HFF-Myc (cell line): ENCODE data around the gene CCDC198.

Source experiments
- DNase-seq: peaks from one replicate; pipeline ENCODE4 v3.0.0-alpha.2; 2011; ENCODE audit warnings: low read depth; ENCODE audit errors: extremely low read depth
- H3K4me3 ChIP-seq: replicated peaks from 2 replicates; pipeline ENCODE4 v1.5.1; 2011; ENCODE audit warnings: low read depth, mild to moderate bottlenecking, control low read depth, low read length
- CTCF ChIP-seq: IDR thresholded peaks from 2 replicates; pipeline ENCODE4 v1.5.1; 2012; ENCODE audit warnings: mild to moderate bottlenecking, low read depth, low read length, control low read depth; ENCODE audit errors: missing control alignments

Gene CCDC198

DNA sequence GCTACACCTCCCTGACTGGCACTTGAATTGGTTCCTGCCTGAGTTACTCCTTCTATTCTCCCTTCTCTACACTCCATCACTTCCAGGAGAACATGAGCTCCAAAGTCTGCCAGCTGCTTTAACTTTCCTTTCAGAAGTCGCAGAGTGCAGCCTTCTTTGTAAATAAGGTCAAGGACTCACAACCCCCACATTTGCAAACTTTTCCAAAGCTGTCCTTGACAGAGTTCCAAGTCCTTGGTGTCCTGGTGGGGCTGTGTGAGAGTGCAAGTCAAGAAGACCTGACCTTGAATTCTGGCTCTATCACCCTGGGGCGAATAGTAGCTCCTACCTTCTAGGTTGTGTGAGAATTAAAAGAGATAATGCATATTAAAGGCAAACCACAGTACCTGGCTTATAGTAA, 15.6 kb downstream of the CCDC198 start:
- no peak for TF ChIP-seq CTCF
- H3K4me3 ChIP-seq = no peak overlapping the region
- DNase-seq = no peak

GRCh38 chr14:57470909-57471308, 22.7 kb downstream of the CCDC198 start:
- no peak for TF ChIP-seq CTCF
- no peak overlapping the region for H3K4me3 ChIP-seq
- no peak for DNase-seq

- DNase-seq = no peak
- no peak for TF ChIP-seq CTCF
- no peak overlapping the region for H3K4me3 ChIP-seq
Observed at GRCh38 chr14:57464008-57464730, 29.5 kb downstream of the CCDC198 start.

DNA sequence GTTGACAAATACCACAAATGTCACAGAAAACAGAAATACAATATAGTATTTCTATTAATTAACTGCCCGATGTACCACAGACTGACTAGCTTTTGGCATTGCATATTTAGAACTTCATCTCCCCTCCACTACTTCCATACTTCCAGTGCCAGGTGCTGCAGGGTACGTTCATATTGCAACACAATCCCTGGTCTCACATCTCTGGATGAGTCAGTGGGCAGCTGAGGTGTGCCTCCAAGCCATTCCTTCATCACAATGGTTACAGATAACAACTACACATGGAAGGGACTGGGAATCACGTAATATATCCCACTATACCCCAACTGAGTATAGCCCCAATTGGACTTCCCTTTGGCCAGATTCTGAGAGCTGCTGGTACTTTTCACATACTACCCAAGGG, 31.1 kb downstream of the CCDC198 start:
- DNase-seq = no peak
- H3K4me3 ChIP-seq = no peak overlapping the region
- no peak for TF ChIP-seq CTCF

- no peak overlapping the region for H3K4me3 ChIP-seq
- no peak for DNase-seq
- no peak for TF ChIP-seq CTCF
Observed at GRCh38 chr14:57461777-57462320, 31.8 kb downstream of the CCDC198 start.

DNA sequence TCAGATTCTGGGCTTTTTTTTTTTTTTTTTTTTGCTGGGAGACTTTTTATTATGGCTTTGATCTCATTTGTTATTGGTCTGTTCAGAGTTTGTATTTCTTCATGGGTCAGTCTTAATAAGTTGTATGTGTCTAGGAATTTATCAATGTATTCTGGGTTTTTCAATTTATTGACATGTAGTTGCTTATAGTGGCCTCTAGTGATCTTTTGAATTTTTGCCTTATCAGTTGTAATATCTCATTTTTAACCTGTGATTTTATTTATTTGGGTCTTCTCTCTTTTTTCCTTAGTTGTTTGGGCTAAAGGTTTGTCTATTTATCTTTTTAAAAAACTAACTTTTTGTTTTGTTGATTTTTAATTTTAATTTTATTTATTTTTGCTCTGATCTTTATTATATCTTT, 57.7 kb downstream of the CCDC198 start:
- H3K4me3 ChIP-seq = no peak overlapping the region
- TF ChIP-seq CTCF = no peak
- no peak for DNase-seq
